Calu3 (cell line): ENCODE data around the gene HSPA1A. TPM values are rescaled to one million over a fixed set of nuclear protein-coding genes. Genes with fewer than 3 reads are reported as not detected.
A peak's percentile ranks its signal among the peaks of the same experiment; 100 is the strongest.

Experiments
- BruUV-seq: library from RNA; stranded (reverse); fragments of 400-500 nt; replicated peaks from 2 replicates; lab custom pipeline; 2021; lab: Mats Ljungman, UMichigan
- CTCF ChIA-PET: fragments of 300-600 bp; sonication (Branson Sonifier 250); formaldehyde crosslinking; loops from one replicate; lab custom pipeline; 2022; ENCODE audit warnings: antibody characterized with exemption; lab: Charles Lee
- DNase-seq: peaks from one replicate; pipeline ENCODE4 v3.0.0; 2022
- H3K27ac Mint-ChIP-seq: one replicate; pipeline ENCODE4 v1.8.0; 2022; ENCODE audit warnings: mixed read lengths; ENCODE audit not compliant: unreplicated experiment
- H3K27me3 Mint-ChIP-seq: one replicate; pipeline ENCODE4 v1.8.0; 2022; ENCODE audit warnings: mixed read lengths; ENCODE audit not compliant: unreplicated experiment
- H3K36me3 Mint-ChIP-seq: one replicate; pipeline ENCODE4 v1.8.0; 2022; ENCODE audit warnings: mild to moderate bottlenecking, moderate library complexity, mixed read lengths; ENCODE audit not compliant: insufficient read depth, unreplicated experiment
- H3K4me1 Mint-ChIP-seq: one replicate; pipeline ENCODE4 v1.8.0; 2022; ENCODE audit warnings: mild to moderate bottlenecking, low read depth, mixed read lengths; ENCODE audit not compliant: unreplicated experiment
- H3K4me3 Mint-ChIP-seq: one replicate; pipeline ENCODE4 v1.8.0; 2022; ENCODE audit warnings: mild to moderate bottlenecking, low read depth, moderate library complexity, mixed read lengths; ENCODE audit not compliant: unreplicated experiment
- H3K9me3 Mint-ChIP-seq: one replicate; pipeline ENCODE4 v1.8.0; 2022; ENCODE audit warnings: low read depth, mixed read lengths; ENCODE audit not compliant: unreplicated experiment
- intact Hi-C: fragments of 100-400 bp; cut with micrococcal nuclease; formaldehyde crosslinking; loops from one replicate; pipeline ENCODE4 v1.10.0; 2022; ENCODE audit not compliant: unreplicated experiment
- total RNA-seq: library from RNA; stranded (reverse); gene quantifications from 2 replicates; pipeline ENCODE4 v1.2.3, GENCODE V29; 2022
- TF ChIP-seq, protein P1 (sequence below): fragments of 200-600 bp; IDR thresholded peaks from one replicate; pipeline ENCODE4 v1.8.0; 2022; ENCODE audit warnings: antibody characterized with exemption; ENCODE audit not compliant: unreplicated experiment

The HSPA1A gene
- total RNA-seq, 1 experiment from 2014 or later = 1,263 TPM

DNA sequence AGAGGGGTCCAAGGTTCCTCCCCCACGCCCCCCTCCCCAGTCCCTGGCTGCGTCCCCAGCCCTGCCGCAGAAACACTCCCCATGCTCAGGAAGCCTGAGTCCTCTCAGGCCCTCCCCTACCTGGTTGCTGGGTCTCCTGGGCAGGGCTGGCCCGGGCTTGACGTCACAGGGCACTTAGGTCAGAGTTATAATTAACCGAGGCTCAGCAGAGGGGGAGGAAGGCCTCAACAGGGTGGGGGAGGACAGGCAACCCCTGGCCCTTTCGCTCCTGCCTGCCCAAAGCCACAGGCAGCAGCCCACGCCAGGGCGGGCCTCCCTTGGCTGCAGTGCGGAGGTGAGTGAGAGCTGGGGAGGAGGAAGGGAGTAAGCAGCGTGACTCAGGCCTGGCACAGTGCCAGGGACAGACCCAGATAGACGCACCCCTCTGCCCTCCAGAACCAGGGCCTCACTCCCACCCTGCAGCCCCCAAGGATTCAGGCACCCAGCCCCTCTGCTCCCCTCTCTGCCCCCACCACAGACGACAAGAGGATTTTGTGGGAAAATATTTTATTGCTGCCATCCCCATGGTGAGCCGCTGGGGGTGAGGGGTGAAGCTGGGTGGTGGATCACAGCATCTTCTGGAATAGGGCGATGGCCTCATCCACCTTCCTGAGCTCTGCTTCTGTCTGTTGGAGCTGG, 38.2 kb upstream of the HSPA1A start, which contains the start of gene VWA7:
VWA7 (minus strand) TSS at position 340 of the 678 bp plus-strand sequence. CDS start 549 bp downstream, outside the sequence.
- TF ChIP-seq, protein P1, sequence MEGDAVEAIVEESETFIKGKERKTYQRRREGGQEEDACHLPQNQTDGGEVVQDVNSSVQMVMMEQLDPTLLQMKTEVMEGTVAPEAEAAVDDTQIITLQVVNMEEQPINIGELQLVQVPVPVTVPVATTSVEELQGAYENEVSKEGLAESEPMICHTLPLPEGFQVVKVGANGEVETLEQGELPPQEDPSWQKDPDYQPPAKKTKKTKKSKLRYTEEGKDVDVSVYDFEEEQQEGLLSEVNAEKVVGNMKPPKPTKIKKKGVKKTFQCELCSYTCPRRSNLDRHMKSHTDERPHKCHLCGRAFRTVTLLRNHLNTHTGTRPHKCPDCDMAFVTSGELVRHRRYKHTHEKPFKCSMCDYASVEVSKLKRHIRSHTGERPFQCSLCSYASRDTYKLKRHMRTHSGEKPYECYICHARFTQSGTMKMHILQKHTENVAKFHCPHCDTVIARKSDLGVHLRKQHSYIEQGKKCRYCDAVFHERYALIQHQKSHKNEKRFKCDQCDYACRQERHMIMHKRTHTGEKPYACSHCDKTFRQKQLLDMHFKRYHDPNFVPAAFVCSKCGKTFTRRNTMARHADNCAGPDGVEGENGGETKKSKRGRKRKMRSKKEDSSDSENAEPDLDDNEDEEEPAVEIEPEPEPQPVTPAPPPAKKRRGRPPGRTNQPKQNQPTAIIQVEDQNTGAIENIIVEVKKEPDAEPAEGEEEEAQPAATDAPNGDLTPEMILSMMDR = peak; percentile 36
- BruUV-seq = no TSS peak
- Mint-ChIP-seq H3K4me1 (peaks cover 43% of the 10 kb centered on the region), H3K36me3 (peaks cover 83% of the 10 kb centered on the region), H3K4me3 (peak within 1 kb of the TSS; percentile 65), H3K27me3 (no peaks in the 10 kb centered on the region), H3K9me3 (no peaks in the 10 kb centered on the region), H3K27ac (peak within 1 kb of the TSS; percentile 94)
- intact Hi-C loops = loop anchor here (5.0 to 10.0 kb wide), 3 partner anchors 45 to 168 kb away; partner anchors contain the start of genes CFB and NEU1
- peak; percentile 99 for DNase-seq
- CTCF ChIA-PET = interaction anchor here (0.6 to 2.3 kb wide), 14 partner anchors 9 to 925 kb away, joined by 3 to 16 read pairs (median 4); partner anchors contain the start of genes ABHD16A, CFB, CLIC1 and LSM2

DNA sequence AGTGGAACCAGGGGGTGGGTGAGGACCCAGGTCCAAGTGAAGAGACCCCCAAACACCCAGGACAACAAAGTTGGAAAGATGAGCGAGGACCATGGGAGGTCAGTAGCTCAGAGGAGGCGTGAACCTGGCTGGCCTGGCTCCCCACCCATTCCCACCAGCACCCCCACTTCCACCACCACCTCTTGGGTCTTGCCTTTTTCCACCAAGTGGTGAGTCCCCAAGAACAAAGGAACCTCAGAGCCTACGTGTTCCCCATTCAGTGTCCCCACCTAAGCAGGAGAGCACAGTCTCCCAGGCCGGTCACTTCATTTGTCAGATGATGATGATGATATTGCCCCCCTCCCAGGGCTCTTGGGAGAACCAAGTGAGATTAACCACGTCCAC, 37.7 kb upstream of the HSPA1A start:
- H3K4me1 Mint-ChIP-seq = peaks cover 40% of the 10 kb centered on the region
- intact Hi-C loops = loop anchor here (5.0 to 10.0 kb wide), 3 partner anchors 45 to 167 kb away; partner anchors contain the start of genes CFB and NEU1

DNA sequence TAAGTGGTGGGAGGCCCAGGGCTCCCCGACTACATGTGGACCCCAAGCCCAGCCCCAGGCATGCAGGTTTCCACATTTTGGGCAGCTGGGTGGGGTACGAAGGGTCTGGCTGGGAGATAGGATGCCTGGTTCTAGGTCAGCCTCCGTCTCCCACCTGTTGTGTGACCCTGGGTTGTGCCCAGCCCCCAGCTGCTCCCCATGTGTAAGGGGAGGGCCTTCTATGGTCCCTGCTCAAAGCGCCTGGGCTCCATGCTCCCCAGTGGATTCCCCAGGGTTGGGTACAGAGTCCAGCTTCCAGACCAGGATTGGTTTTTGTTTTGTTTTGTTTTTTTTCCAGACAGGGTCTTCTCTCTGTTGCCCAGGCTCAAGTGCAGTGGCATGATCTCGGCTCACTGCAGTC, 37.1 kb upstream of the HSPA1A start:
- CTCF ChIA-PET = interaction anchor here (0.7 to 1.9 kb wide), 5 partner anchors 8 to 75 kb away, joined by 3 to 8 read pairs (median 3); partner anchors contain the start of genes ABHD16A and CLIC1
- Mint-ChIP-seq H3K9me3 (no peaks in the 10 kb centered on the region), H3K4me1 (peaks cover 34% of the 10 kb centered on the region), H3K36me3 (peaks cover 88% of the 10 kb centered on the region), H3K4me3 (no peak overlapping the region), H3K27ac (peak overlapping the region; percentile 94), H3K27me3 (no peaks in the 10 kb centered on the region)
- intact Hi-C loops = loop anchor here (5.0 to 10.0 kb wide), 3 partner anchors 44 to 167 kb away; partner anchors contain the start of genes CFB and NEU1
- no TSS peak for BruUV-seq
- DNase-seq = no peak
- TF ChIP-seq, protein P1 = no peak

More for the DNA sequence above, 37.7 kb upstream of the HSPA1A start:
- BruUV-seq = TSS peak; percentile 66
- Mint-ChIP-seq H3K4me3 (peak overlapping the region; percentile 65), H3K27me3 (no peaks in the 10 kb centered on the region), H3K27ac (peak overlapping the region; percentile 94), H3K36me3 (peaks cover 88% of the 10 kb centered on the region), H3K9me3 (no peaks in the 10 kb centered on the region)
- TF ChIP-seq, protein P1 = no peak
- CTCF ChIA-PET = interaction anchor here (0.7 to 1.9 kb wide), 12 partner anchors 8 to 925 kb away, joined by 3 to 13 read pairs (median 4); partner anchors contain the start of genes ABHD16A, CFB, CLIC1 and LSM2
- DNase-seq = no peak

DNA sequence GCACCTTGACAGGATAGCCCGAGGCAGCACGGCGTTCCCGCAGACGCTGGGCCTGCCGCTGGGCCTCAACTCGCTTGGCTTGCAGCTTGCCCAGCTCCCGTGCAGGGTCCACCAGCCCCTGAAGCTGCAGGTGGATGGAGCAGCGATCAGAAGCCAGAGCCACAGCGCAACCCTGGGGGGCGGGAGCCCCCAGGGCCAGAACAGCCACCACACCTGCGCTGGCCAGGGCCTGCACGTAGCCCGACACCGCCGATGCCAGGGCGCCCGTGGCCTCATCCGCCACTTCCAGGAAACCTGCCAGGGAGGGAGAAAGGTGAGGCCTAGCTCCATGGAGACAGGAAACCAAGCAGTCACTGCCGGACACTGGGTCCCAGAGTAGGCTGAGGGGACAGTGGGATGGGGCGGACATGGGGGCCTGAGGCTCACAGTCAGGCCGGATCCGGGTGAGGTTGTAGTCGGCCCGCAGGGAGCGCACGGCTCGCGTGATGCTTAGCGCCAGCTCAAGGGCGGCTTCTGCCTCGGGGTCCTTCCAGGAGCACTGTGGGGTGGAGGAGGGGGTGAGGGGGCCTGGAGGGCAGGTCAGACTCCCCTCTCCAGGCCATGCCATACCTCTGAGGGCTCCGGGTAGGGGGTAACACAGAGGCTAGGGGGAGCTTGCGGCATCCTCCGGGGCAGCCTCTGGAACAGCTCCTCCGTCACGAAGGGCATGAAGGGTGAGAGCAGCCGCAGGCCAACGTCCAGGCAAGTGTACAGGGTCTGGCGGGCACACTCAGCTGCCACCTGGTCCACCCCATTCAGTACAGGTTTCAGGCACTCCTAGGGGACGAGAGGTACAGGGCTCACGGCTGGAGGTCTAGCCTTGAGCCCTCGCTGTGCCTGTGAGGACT, 36.1 kb upstream of the HSPA1A start:
- Mint-ChIP-seq H3K27me3 (no peaks in the 10 kb centered on the region), H3K4me1 (peaks cover 34% of the 10 kb centered on the region), H3K4me3 (no peak overlapping the region), H3K36me3 (peaks cover 94% of the 10 kb centered on the region), H3K9me3 (no peaks in the 10 kb centered on the region), H3K27ac (no peak overlapping the region)
- DNase-seq = no peak
- TF ChIP-seq, protein P1 = no peak
- CTCF ChIA-PET = interaction anchor here (0.5 to 0.8 kb wide), 3 partner anchors 43 to 74 kb away, joined by 3 to 4 read pairs (median 3); no protein-coding TSS in a partner anchor
- no TSS peak for BruUV-seq
- intact Hi-C loops = loop anchor here (5.0 to 10.0 kb wide), 3 partner anchors 43 to 166 kb away; partner anchors contain the start of genes CFB and NEU1
